Measurements from ENCODE around the gene UCN3. TPM values are rescaled to one million over a fixed set of nuclear protein-coding genes. Genes with fewer than 3 reads are reported as not detected.

Gene UCN3
- polyA plus RNA-seq, 1 of the 3 experiments (the other 2 are of a cell fraction), result not detected

- Histone ChIP-seq H3K9me3 (peaks cover 13% of the 10 kb centered on the region), H3K9me2 (peaks cover 2% of the 10 kb centered on the region; the same call in 1 of the 2 replicates), H3K4me1 (ENCODE audit: control insufficient read depth in 1 of 2, insufficient read depth in 2 of 2, low read depth in 1 of 2, low read length in 1 of 2) (no peaks in the 10 kb centered on the region; a peak in 1 of 4 replicates), H3K27me3 (ENCODE audit: insufficient read depth) (no peaks in the 10 kb centered on the region; the same call in 1 of the 2 replicates), H3K4me2 (no peak overlapping the region), H3F3A (replicated peaks; ENCODE audit: insufficient read depth) (no peaks in the 10 kb centered on the region), H3K36me3 (replicated peaks in 1 of 2; ENCODE audit: control insufficient read depth in 1 of 2, insufficient read depth in 2 of 2, low read length in 1 of 2) (no peaks in the 10 kb centered on the region), H3K4me3 (ENCODE audit: low read depth in 2 of 2, low read length in 1 of 2) (no peak overlapping the region), H2AFZ (ENCODE audit: low read depth) (no peak overlapping the region), H3K79me2 (ENCODE audit: insufficient read depth) (no peaks in the 10 kb centered on the region), H3K27ac (ENCODE audit: low read depth in 2 of 2, low read length in 1 of 2) (no peak overlapping the region), H4K20me1 (ENCODE audit: insufficient read depth) (no peaks in the 10 kb centered on the region), H3K9ac (no peak overlapping the region)
- ChIA-PET POLR2A (no interaction called here), CTCF (interaction anchor here (1.0 to 1.4 kb wide), 4 partner anchors 47 to 572 kb away, joined by 3 read pairs; no protein-coding TSS in a partner anchor)
- WGBS (ENCODE audit: low lambda C conversion rate), result 22% methylated on average over 5 of the region's 5 CpGs
- TF ChIP-seq MAX (IDR thresholded peaks at IDR 0.05; ENCODE audit: low read depth) (no peak), JUND (IDR thresholded peaks at IDR 0.05) (no peak)
- no peak for DNase-seq
Measured at GRCh38 chr10:5387169-5387568, 22.4 kb downstream of the UCN3 start.

GRCh38 chr10:5390607-5391205, 25.9 kb downstream of the UCN3 start:
- ChIA-PET CTCF (interaction anchor here (0.9 to 1.2 kb wide), 2 partner anchors 43 to 541 kb away, joined by 3 to 4 read pairs; no protein-coding TSS in a partner anchor), POLR2A (no interaction called here)
- Histone ChIP-seq H4K20me1 (ENCODE audit: insufficient read depth) (no peaks in the 10 kb centered on the region), H3F3A (replicated peaks; ENCODE audit: insufficient read depth) (no peaks in the 10 kb centered on the region), H3K27ac (ENCODE audit: low read depth in 2 of 2, low read length in 1 of 2) (no peak overlapping the region), H3K9me3 (peaks cover 13% of the 10 kb centered on the region), H3K27me3 (ENCODE audit: insufficient read depth) (no peaks in the 10 kb centered on the region; the same call in 1 of the 2 replicates), H3K9ac (no peak overlapping the region), H3K36me3 (replicated peaks in 1 of 2; ENCODE audit: control insufficient read depth in 1 of 2, insufficient read depth in 2 of 2, low read length in 1 of 2) (no peaks in the 10 kb centered on the region), H3K79me2 (ENCODE audit: insufficient read depth) (no peaks in the 10 kb centered on the region), H3K9me2 (no peaks in the 10 kb centered on the region), H3K4me3 (ENCODE audit: low read depth in 2 of 2, low read length in 1 of 2) (no peak overlapping the region), H3K4me2 (no peak overlapping the region), H3K4me1 (ENCODE audit: control insufficient read depth in 1 of 2, insufficient read depth in 2 of 2, low read depth in 1 of 2, low read length in 1 of 2) (no peaks in the 10 kb centered on the region; a peak in 1 of 4 replicates), H2AFZ (ENCODE audit: low read depth) (no peak overlapping the region)
- DNase-seq, result no peak
- TF ChIP-seq FOSL2 (IDR thresholded peaks at IDR 0.05; ENCODE audit: borderline replicate concordance, low read depth) (no peak), CHD2 (IDR thresholded peaks at IDR 0.05; ENCODE audit: low read length, partially characterized antibody) (no peak), FOXJ3 (CRISPR knock-in tag; IDR thresholded peaks at IDR 0.05) (no peak), MEF2A (IDR thresholded peaks at IDR 0.05; ENCODE audit: borderline replicate concordance, low read depth) (no peak), ZBTB33 (IDR thresholded peaks at IDR 0.05; ENCODE audit: borderline replicate concordance, low read depth) (no peak), EP300 (IDR thresholded peaks at IDR 0.05; ENCODE audit: borderline replicate concordance in 1 of 2, low read depth in 1 of 2, low read length in 1 of 2) (no peak), MXI1 (IDR thresholded peaks at IDR 0.05; ENCODE audit: low read depth, low read length) (no peak), POLR2AphosphoS5 (IDR thresholded peaks at IDR 0.05; ENCODE audit: low read depth, low read length) (no peak), SIN3A (IDR thresholded peaks at IDR 0.05; ENCODE audit: borderline replicate concordance, low read depth, low read length) (no peak), REST (IDR thresholded peaks at IDR 0.05; ENCODE audit: low read depth, low read length) (no peak), GATA2 (CRISPR knock-in tag; IDR thresholded peaks at IDR 0.05) (no peak), FOXM1 (IDR thresholded peaks at IDR 0.05; ENCODE audit: low read depth) (no peak)
- WGBS (ENCODE audit: low lambda C conversion rate), result 63% methylated on average over 1 of the region's 1 CpG

All from SK-N-SH (cell line).